IPS-NIHi7 (cell line): ENCODE results near the gene ERCC5.

Experiments used
- DNase-seq: peaks from one replicate; pipeline ENCODE4 v3.0.0; 2012; ENCODE audit warnings: mixed read lengths; ENCODE audit errors: extremely low spot score

The ERCC5 gene

GRCh38 chr13:102917019-102917418 is 71.2 kb downstream of the ERCC5 start:
- no peak for DNase-seq

- no peak for DNase-seq
Measured at GRCh38 chr13:102922184-102922583, 76.4 kb downstream of the ERCC5 start.
